A673 (cell line): ENCODE measurements around the gene EID3. TPM values are rescaled to one million over a fixed set of nuclear protein-coding genes. Genes with fewer than 3 reads are reported as not detected.

Experiments
- BruUV-seq: library from RNA; stranded (reverse); fragments of 400-500 nt; replicated peaks from 2 replicates; lab custom pipeline; 2021; lab: Mats Ljungman, UMichigan
- CTCF ChIA-PET: fragments of 300-600 bp; sonication (Branson Sonifier 250); formaldehyde crosslinking; loops from one replicate; lab custom pipeline; 2022; ENCODE audit warnings: antibody characterized with exemption; lab: Charles Lee
- POLR2A ChIA-PET: fragments of 300-600 bp; sonication (Branson Sonifier 250); formaldehyde crosslinking; loops from one replicate; lab custom pipeline; 2022; ENCODE audit warnings: antibody characterized with exemption; ENCODE audit not compliant: low non-redundant PET; lab: Charles Lee
- DNase-seq: peaks from one replicate; pipeline ENCODE4 v3.0.0-alpha.2; 2015; ENCODE audit warnings: low spot score
- H3K27ac ChIP-seq: fragments of 200-600 bp; sonication (generic); 2 replicates; pipeline ENCODE4 v1.5.1; 2016; ENCODE audit warnings: mixed run types, low read depth, mild to moderate bottlenecking, mixed read lengths, antibody characterized with exemption, low read length; ENCODE audit not compliant: poor library complexity, severe bottlenecking
- H3K27me3 ChIP-seq: fragments of 200-600 bp; sonication (generic); replicated peaks from 2 replicates; pipeline ENCODE4 v1.6.1; 2017; ENCODE audit warnings: mixed run types, low read depth, mild to moderate bottlenecking, mixed read lengths, antibody characterized with exemption, low read length; ENCODE audit not compliant: insufficient read depth, poor library complexity
- H3K36me3 ChIP-seq: fragments of 200-600 bp; sonication (generic); 2 replicates; pipeline ENCODE4 v1.6.1; 2016; ENCODE audit warnings: mixed run types, mild to moderate bottlenecking, mixed read lengths, antibody characterized with exemption, low read length; ENCODE audit not compliant: insufficient read depth, poor library complexity, severe bottlenecking
- H3K4me1 ChIP-seq: fragments of 200-600 bp; sonication (generic); 2 replicates; pipeline ENCODE4 v1.6.1; 2017; ENCODE audit warnings: mixed run types, mild to moderate bottlenecking, mixed read lengths, antibody characterized with exemption, low read length; ENCODE audit not compliant: insufficient read depth, poor library complexity, severe bottlenecking
- H3K4me3 ChIP-seq: fragments of 200-600 bp; sonication (generic); 2 replicates; pipeline ENCODE4 v1.5.1; 2016; ENCODE audit warnings: low read depth, mixed run types, mild to moderate bottlenecking, mixed read lengths, low read length; ENCODE audit not compliant: poor library complexity, severe bottlenecking
- H3K9me3 ChIP-seq: fragments of 200-600 bp; sonication (generic); 2 replicates; pipeline ENCODE4 v1.6.1; 2016; ENCODE audit warnings: mixed run types, low read depth, mild to moderate bottlenecking, mixed read lengths, antibody characterized with exemption, low read length; ENCODE audit not compliant: poor library complexity, severe bottlenecking
- EZH2 ChIP-seq: fragments of 200-600 bp; sonication (generic); IDR thresholded peaks from 2 replicates; pipeline ENCODE4 v1.6.1; 2017; ENCODE audit warnings: borderline replicate concordance, low read depth, mild to moderate bottlenecking, mixed read lengths, antibody characterized with exemption, low read length; ENCODE audit not compliant: poor library complexity, severe bottlenecking
- intact Hi-C: fragments of 100-400 bp; cut with micrococcal nuclease; formaldehyde crosslinking; loops from one replicate; pipeline ENCODE4 v1.10.0; 2022; ENCODE audit not compliant: unreplicated experiment
- total RNA-seq: library from RNA; stranded (reverse); gene quantifications from 2 replicates; pipeline ENCODE4 v1.2.3, GENCODE V29; 2021
- TF ChIP-seq, protein P1 (sequence below): fragments of 300-800, 200-600 bp; sonication (generic); conservative IDR thresholded peaks from 2 replicates; pipeline ENCODE4 v1.5.1; 2017; ENCODE audit warnings: low read depth, mild to moderate bottlenecking, antibody characterized with exemption, low read length, moderate library complexity, mixed read lengths

The EID3 gene
- total RNA-seq, 1 experiment from 2014 or later = 5.4 TPM

DNA sequence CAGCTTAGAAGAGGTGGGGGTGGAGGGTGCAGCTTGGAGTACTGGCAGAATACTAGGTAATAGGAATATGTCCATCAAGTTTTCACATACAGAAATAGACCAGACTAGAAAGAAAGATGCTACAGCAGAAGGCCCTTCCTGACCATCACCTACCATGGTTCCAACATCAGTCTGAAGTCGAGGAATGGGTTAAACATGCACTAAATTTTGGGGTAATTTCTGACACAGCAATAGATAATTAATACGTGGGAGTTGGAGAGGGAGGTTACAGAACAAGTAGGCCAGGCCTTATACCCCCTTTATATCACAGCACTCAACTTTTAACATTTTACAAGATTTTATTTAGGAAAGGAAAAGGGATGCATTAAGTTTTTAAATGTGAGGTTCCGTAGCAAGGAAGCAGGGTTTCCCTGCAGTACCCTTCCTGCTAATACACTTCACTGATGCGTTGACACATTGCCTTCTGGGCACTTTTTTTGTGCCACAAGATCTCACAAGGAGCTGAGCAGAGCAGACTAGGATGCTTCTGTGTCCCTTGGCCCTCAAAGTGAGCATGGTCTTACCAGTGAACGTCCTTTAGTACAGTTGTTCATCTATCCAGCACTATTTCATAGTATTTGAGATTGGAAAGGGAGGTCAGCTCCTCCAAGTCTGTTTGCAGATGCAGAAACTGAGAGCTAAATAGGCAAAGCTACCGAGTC lies 50.8 kb downstream of the EID3 start:
- CTCF ChIA-PET = no interaction called here
- POLR2A ChIA-PET = no interaction called here
- intact Hi-C loops = no loop called here

More for the DNA sequence above, 50.8 kb downstream of the EID3 start:
- Histone ChIP-seq H3K36me3 (peaks cover 29% of the 10 kb centered on the region), H3K4me3 (no peak overlapping the region), H3K9me3 (no peaks in the 10 kb centered on the region), H3K27me3 (no peaks in the 10 kb centered on the region), H3K4me1 (no peaks in the 10 kb centered on the region), H3K27ac (no peak overlapping the region)
- no TSS peak for BruUV-seq
- DNase-seq = no peak
- no peak for TF ChIP-seq EZH2
- TF ChIP-seq, protein P1, sequence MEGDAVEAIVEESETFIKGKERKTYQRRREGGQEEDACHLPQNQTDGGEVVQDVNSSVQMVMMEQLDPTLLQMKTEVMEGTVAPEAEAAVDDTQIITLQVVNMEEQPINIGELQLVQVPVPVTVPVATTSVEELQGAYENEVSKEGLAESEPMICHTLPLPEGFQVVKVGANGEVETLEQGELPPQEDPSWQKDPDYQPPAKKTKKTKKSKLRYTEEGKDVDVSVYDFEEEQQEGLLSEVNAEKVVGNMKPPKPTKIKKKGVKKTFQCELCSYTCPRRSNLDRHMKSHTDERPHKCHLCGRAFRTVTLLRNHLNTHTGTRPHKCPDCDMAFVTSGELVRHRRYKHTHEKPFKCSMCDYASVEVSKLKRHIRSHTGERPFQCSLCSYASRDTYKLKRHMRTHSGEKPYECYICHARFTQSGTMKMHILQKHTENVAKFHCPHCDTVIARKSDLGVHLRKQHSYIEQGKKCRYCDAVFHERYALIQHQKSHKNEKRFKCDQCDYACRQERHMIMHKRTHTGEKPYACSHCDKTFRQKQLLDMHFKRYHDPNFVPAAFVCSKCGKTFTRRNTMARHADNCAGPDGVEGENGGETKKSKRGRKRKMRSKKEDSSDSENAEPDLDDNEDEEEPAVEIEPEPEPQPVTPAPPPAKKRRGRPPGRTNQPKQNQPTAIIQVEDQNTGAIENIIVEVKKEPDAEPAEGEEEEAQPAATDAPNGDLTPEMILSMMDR = no peak

Other genes starting within 250 kb of the EID3 start
- gene HCFC2, start 239.2 kb upstream of the EID3 start, total RNA-seq = 8.0 and 8.5 TPM in 2 replicates
- 28.1 and 29.0 TPM in 2 replicates for gene NFYB, start 165.5 kb upstream of the EID3 start, total RNA-seq
- gene TXNRD1, start 88.0 kb upstream of the EID3 start, total RNA-seq = 196 and 226 TPM in 2 replicates
- 1.1 and 1.5 TPM in 2 replicates for gene CHST11, start 153.2 kb downstream of the EID3 start, total RNA-seq